ENCODE measurements around the gene APOC1.

The APOC1 gene

GRCh38 chr19:44957526-44957925, 43.1 kb downstream of the APOC1 start:
- no peak for DNase-seq

DNA sequence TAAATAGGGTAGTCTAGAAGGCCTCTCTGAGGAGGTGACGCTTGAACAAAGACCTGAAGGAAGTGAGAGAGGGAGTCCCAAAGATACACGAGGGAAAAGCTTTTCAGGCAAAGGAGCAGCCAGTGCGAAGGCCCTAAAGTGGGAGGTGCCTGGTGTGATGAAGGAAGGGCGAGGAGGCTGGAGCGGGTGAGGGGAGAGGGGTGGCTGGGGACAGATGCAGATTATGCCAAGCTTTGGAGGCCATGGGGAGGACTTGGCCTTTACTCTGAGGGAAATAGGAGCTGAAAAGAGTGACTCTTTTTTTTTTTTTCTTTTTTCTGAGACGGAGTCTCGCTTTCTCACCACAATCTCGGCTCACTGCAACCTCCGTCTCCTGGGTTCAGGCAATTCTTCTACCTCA, 43.7 kb downstream of the APOC1 start:
- DNase-seq, result no peak

DNA sequence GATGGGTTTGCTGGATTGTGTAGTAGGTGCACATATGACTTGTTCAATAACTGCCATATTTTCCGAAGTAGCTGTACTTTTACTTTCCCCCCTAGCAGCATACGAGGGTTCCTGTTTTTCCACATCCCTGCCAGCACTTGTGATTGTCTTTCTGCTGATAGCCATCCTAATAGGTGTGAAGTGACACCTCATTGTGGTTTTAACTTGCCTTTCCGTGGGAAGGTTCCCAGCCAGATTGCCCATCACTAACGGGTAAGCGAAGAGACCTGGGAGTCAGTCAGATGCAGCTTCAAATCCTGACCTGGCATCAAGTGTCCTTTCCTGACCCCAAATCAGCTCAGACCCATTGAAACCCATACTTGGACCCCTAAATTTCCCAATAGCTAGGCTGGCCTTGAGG, 45.3 kb downstream of the APOC1 start:
- DNase-seq, result no peak

- DNase-seq, result no peak
Observed at GRCh38 chr19:44960906-44961728, 46.7 kb downstream of the APOC1 start.

DNA sequence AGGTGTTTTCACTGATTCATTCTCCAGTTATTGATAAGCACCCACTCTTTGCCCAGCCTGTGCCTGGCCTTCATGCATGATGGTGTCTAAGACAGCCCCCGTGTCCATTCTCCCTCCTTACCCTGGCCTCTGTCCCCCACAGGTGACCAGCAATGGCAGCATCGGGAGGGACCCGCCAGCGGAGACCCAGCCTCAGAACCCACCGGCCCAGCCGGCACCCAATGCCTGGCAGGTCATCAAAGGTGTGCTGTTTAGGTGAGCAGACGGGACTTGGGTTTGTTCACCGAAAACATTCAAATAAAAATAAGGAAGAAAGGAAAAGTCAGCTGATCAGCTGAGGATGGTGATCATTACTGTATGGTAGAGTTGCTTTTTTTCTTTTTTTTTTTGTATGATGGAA, 47.4 kb downstream of the APOC1 start:
- DNase-seq, result no peak

DNA sequence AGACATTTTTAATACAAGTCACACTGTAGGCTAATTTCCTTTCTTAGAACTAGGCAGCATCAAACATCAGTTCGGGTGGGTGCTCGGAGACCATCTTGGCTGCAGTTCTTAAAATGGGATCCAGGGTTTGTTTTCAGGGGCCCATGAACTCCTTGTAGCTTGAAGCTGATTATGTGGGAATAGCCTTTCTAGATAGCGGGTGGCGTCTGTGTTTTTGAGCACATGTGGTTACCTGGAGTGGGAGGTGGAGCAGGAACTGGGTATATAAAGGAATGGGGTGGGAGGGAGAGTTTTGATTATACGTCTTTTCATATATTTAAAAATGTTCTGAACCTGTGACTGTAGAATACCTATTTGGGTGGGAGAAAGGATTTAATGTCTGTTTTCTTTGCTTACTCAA, 53.7 kb downstream of the APOC1 start:
- no peak for DNase-seq

DNA sequence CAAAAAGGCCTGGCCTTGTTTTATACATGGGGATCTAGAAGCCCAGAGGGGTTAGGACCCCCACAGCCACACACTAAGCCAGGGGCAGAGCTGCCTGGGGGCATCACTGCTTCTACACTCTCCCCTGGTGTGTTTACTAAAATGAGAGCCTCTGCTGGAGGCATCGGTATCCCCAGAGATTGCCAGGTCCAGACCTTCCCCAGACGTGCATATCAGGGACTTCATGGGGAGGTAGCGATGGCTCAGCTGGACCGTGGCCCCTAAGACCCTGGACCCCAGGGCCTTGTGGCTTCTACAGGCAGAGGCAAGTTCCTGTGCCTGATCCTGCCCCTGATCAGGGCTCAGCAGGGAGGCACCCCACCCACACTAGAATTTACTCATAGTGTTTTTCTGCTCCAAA, 54.3 kb downstream of the APOC1 start:
- DNase-seq, result no peak

Measured in NCI-H2029 treated with DMSO at 0.1 percent for 48 hours (cell line).